Omental fat pad (tissue), 4 donors: Measurements from ENCODE around the gene ASCC2. TPM values are rescaled to one million over a fixed set of nuclear protein-coding genes. Genes with fewer than 3 reads are reported as not detected.

ENCODE experiments used
- ATAC-seq: fragments of 150-250 bp; one replicate; pipeline ENCODE4 v1.9.1; 2016; ENCODE audit warnings: mild to moderate bottlenecking, moderate library complexity; ENCODE audit not compliant: low FRiP score
- DNase-seq: peaks from one replicate; pipeline ENCODE4 v3.0.0-alpha.2; 2019; ENCODE audit warnings: low spot score
- CTCF ChIP-seq, 3 donors: fragments of 450-650 bp; IDR thresholded peaks; one replicate each; pipeline ENCODE4 v1.5.1; 2016 to 2017; ENCODE audit warnings: antibody characterized with exemption in 3 of 3, mild to moderate bottlenecking in 3 of 3, moderate library complexity in 2 of 3
- total RNA-seq, 4 donors: library from RNA; depleted of rRNA; stranded (reverse); fragments of >200 nt; gene quantifications; one replicate each; pipeline ENCODE4 v1.1.0, GENCODE V29; 2016

The ASCC2 gene
- total RNA-seq, 4 donors from 2014 or later = 35.4 to 65.2 (median 51.8) TPM

- TF ChIP-seq CTCF (IDR thresholded peaks at IDR 0.05) = no peak
- DNase-seq = no peak
Measured at GRCh38 chr22:29801796-29802195, 36.3 kb downstream of the ASCC2 start.

GRCh38 chr22:29801153-29801552, 36.9 kb downstream of the ASCC2 start:
- DNase-seq = no peak
- TF ChIP-seq CTCF (IDR thresholded peaks at IDR 0.05) = no peak
- ATAC-seq = peak; percentile 31

More at GRCh38 chr22:29801796-29802195, 36.3 kb downstream of the ASCC2 start:
- ATAC-seq = peak; percentile 3

- ATAC-seq (peak; percentile 85), DNase-seq (peak; percentile 60)
- TF ChIP-seq CTCF (IDR thresholded peaks at IDR 0.05) = no peak
Measured at GRCh38 chr22:29799217-29799680, 38.8 kb downstream of the ASCC2 start.

GRCh38 chr22:29798801-29799200, 39.3 kb downstream of the ASCC2 start:
- ATAC-seq = no peak
- TF ChIP-seq CTCF (IDR thresholded peaks at IDR 0.05) = no peak
- no peak for DNase-seq

- TF ChIP-seq CTCF (IDR thresholded peaks at IDR 0.05) = no peak
- DNase-seq (no peak), ATAC-seq (no peak)
Measured at GRCh38 chr22:29798318-29798717, 39.8 kb downstream of the ASCC2 start.

GRCh38 chr22:29797351-29797750, 40.7 kb downstream of the ASCC2 start:
- ATAC-seq (no peak), DNase-seq (no peak)
- no peak for TF ChIP-seq CTCF (IDR thresholded peaks at IDR 0.05)

- DNase-seq (no peak), ATAC-seq (no peak)
- no peak for TF ChIP-seq CTCF (IDR thresholded peaks at IDR 0.05)
Measured at GRCh38 chr22:29795663-29796062, 42.4 kb downstream of the ASCC2 start.
